ENCODE results near the gene ATP6V1F. TPM values are rescaled to one million over a fixed set of nuclear protein-coding genes. Genes with fewer than 3 reads are reported as not detected.
A peak's percentile ranks its signal among the peaks of the same experiment; 100 is the strongest.

ATP6V1F gene
- polyA plus RNA-seq, 3 donors = 327 to 593 (median 511) TPM

DNA sequence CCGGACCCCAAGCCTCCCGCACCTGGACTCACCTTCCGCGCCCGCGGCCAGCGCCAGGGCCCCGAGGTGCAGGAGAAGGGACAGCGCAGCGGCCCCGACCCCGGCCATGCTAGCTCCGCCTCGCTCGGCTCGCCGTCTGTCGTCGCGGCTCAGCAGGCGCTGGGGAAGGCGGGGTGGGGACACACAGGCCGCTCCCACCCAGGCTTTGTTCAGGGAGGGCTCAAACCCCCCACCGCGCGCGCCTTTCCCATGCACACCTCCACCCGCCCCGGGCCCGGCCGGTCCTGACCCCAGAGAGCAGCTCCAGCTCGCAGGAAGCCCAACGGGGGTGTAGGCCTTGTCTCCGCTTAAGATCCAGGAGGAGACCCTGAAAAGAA lies 47.9 kb downstream of the ATP6V1F start, which contains the start of gene KCP:
KCP (minus strand) TSS at position 141 of the 377 bp plus-strand sequence; CDS start at position 108, 33 bp downstream.
- H3K27ac Mint-ChIP-seq = peak within 1 kb of the TSS in 1 of 7 donors; percentile 6
- 47% methylated on average over 27 of the region's 34 CpGs for WGBS (ENCODE audit: insufficient coverage)
- TF ChIP-seq, protein P1, sequence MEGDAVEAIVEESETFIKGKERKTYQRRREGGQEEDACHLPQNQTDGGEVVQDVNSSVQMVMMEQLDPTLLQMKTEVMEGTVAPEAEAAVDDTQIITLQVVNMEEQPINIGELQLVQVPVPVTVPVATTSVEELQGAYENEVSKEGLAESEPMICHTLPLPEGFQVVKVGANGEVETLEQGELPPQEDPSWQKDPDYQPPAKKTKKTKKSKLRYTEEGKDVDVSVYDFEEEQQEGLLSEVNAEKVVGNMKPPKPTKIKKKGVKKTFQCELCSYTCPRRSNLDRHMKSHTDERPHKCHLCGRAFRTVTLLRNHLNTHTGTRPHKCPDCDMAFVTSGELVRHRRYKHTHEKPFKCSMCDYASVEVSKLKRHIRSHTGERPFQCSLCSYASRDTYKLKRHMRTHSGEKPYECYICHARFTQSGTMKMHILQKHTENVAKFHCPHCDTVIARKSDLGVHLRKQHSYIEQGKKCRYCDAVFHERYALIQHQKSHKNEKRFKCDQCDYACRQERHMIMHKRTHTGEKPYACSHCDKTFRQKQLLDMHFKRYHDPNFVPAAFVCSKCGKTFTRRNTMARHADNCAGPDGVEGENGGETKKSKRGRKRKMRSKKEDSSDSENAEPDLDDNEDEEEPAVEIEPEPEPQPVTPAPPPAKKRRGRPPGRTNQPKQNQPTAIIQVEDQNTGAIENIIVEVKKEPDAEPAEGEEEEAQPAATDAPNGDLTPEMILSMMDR (IDR thresholded peaks at IDR 0.05) = no peak

DNA sequence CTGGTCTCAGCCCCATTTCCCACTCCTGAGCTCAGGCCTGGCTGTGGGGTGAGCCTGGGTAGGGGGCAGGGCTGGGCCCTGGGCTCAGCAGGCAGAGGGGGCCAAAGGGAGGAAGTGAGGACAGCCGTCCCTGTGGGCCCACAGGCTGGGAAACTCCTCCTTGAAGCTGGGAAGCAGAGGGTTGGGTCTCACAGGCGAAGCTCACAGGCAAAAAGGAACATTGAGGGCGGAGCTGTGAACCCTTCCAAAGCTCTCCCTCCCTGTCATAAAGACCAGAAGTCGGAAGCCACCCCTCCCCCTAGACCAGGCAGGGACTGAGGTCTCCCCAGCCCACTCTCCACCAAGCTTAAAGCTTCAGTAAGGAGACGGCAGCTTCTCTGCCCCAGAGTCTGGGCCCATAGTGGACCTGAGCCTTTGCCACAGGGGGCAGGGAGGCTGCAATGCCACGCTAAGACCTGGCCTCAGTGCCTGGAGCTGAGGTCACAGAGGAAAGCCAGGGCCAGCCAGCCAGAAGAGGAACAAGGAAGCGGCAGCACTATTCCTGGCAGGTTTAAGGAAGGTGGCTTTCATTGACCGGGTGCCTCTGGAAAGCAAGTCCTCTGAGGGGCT lies 48.9 kb downstream of the ATP6V1F start:
- peaks cover 0 to 3% of the 10 kb centered on the region in 2 donors for H3K9me3 ChIP-seq (replicated peaks in 1 of 2; ENCODE audit: control insufficient read depth in 1 of 2, insufficient read depth in 1 of 2, low read length in 2 of 2)
- no peaks in the 10 kb centered on the region for H4K20me1 ChIP-seq (ENCODE audit: insufficient read depth, low read length)
- Mint-ChIP-seq H3K27ac (no peak overlapping the region), H3K4me3 (peak overlapping the region in 1 of 2 donors; percentile 67), H3K9me3 (peaks cover 0 to 14% (median 5%) of the 10 kb centered on the region in 7 donors), H3K27me3 (ENCODE audit: low read depth in 3 of 3) (peaks cover 50 to 72% (median 57%) of the 10 kb centered on the region in 3 donors), H3K36me3 (peaks cover 4 to 17% of the 10 kb centered on the region in 2 donors), H3K4me1 (peaks cover 35% of the 10 kb centered on the region)
- no peaks in the 10 kb centered on the region for H3K79me2 ChIP-seq (ENCODE audit: insufficient read depth, low read length)
- no peak overlapping the region for H2AFZ ChIP-seq (ENCODE audit: insufficient read depth, low read depth, low read length, poor library complexity, severe bottlenecking)
- H3K27me3 ChIP-seq (ENCODE audit: control insufficient read depth in 2 of 2, insufficient read depth in 2 of 2, low read length in 2 of 2) = peaks cover 17 to 60% of the 10 kb centered on the region in 2 donors
- intact Hi-C loops (cut with micrococcal nuclease) = no loop called here
- 49% methylated on average over 5 of the region's 8 CpGs for WGBS (ENCODE audit: insufficient coverage)
- TF ChIP-seq, protein P1 (IDR thresholded peaks at IDR 0.05) = no peak
- H3K9ac ChIP-seq (ENCODE audit: insufficient read depth, low read length, poor library complexity, severe bottlenecking) = no peak overlapping the region
- no peak overlapping the region for H3K4me3 ChIP-seq (replicated peaks in 1 of 3; ENCODE audit: low read depth in 2 of 3, low read length in 3 of 3)
- H3K27ac ChIP-seq (ENCODE audit: low read depth in 1 of 2, low read length in 2 of 2) = no peak overlapping the region
- peaks cover 24 to 35% of the 10 kb centered on the region in 2 donors for H3K4me1 ChIP-seq (ENCODE audit: control insufficient read depth in 1 of 2, insufficient read depth in 2 of 2, low read length in 2 of 2)
- H3K36me3 ChIP-seq (replicated peaks in 1 of 2; ENCODE audit: control insufficient read depth in 1 of 2, insufficient read depth in 2 of 2, low read length in 2 of 2) = no peaks in the 10 kb centered on the region
- H3K4me2 ChIP-seq (replicated peaks; ENCODE audit: extremely low read depth, low read length, poor library complexity, severe bottlenecking) = no peak overlapping the region
- DNase-seq = no peak

More for the DNA sequence above, 47.9 kb downstream of the ATP6V1F start, which contains the start of gene KCP:
- Histone ChIP-seq H3K9ac (ENCODE audit: insufficient read depth, low read length, poor library complexity, severe bottlenecking) (no peak within 1 kb of the TSS), H3K36me3 (replicated peaks in 1 of 2; ENCODE audit: control insufficient read depth in 1 of 2, insufficient read depth in 2 of 2, low read length in 2 of 2) (no peaks in the 10 kb centered on the region), H3K4me1 (ENCODE audit: control insufficient read depth in 1 of 2, insufficient read depth in 2 of 2, low read length in 2 of 2) (peaks cover 23 to 30% of the 10 kb centered on the region in 2 donors), H3K4me3 (replicated peaks in 1 of 3; ENCODE audit: low read depth in 2 of 3, low read length in 3 of 3) (peak within 1 kb of the TSS in 1 of 3 experiments; percentile 45), H3K9me3 (replicated peaks in 1 of 2; ENCODE audit: control insufficient read depth in 1 of 2, insufficient read depth in 1 of 2, low read length in 2 of 2) (peaks cover 0 to 3% of the 10 kb centered on the region in 2 donors), H3K4me2 (replicated peaks; ENCODE audit: extremely low read depth, low read length, poor library complexity, severe bottlenecking) (peak within 1 kb of the TSS; percentile 59), H4K20me1 (ENCODE audit: insufficient read depth, low read length) (no peaks in the 10 kb centered on the region), H3K27ac (ENCODE audit: low read depth in 1 of 2, low read length in 2 of 2) (no peak within 1 kb of the TSS), H2AFZ (ENCODE audit: insufficient read depth, low read depth, low read length, poor library complexity, severe bottlenecking) (peak within 1 kb of the TSS; percentile 63), H3K79me2 (ENCODE audit: insufficient read depth, low read length) (no peaks in the 10 kb centered on the region), H3K27me3 (ENCODE audit: control insufficient read depth in 2 of 2, insufficient read depth in 2 of 2, low read length in 2 of 2) (peaks cover 17 to 51% of the 10 kb centered on the region in 2 donors)
- peak within 1 kb of the TSS; percentile 45 to 78 for H3K4me3 Mint-ChIP-seq
- peaks cover 45 to 64% (median 52%) of the 10 kb centered on the region in 3 donors for H3K27me3 Mint-ChIP-seq (ENCODE audit: low read depth in 3 of 3)
- peaks cover 36% of the 10 kb centered on the region for H3K4me1 Mint-ChIP-seq
- intact Hi-C loops (cut with micrococcal nuclease) = no loop called here
- DNase-seq = peak in 1 of 3 donors; percentile 1
- peaks cover 2 to 8% (median 3%) of the 10 kb centered on the region in 7 donors for H3K9me3 Mint-ChIP-seq
- peaks cover 3 to 16% of the 10 kb centered on the region in 2 donors for H3K36me3 Mint-ChIP-seq

Measured in CD14-positive monocyte (primary cell).